Ovary (tissue), 9 donors: Measurements from ENCODE around the gene MAMDC4. TPM values are rescaled to one million over a fixed set of nuclear protein-coding genes. Genes with fewer than 3 reads are reported as not detected.

Experiments
- DNase-seq, 5 donors: peaks; one replicate each; pipeline ENCODE4 v3.0.0-alpha.2; 2019 to 2020
- H3K27ac ChIP-seq, 2 donors: fragments of 200-600 bp; one replicate each; pipeline versions ENCODE4 v1.5.1 to v1.8.0; 2019 to 2022
- H3K27me3 ChIP-seq: fragments of 200-600 bp; one replicate; pipeline ENCODE4 v1.8.0; 2022
- H3K36me3 ChIP-seq: fragments of 200-600 bp; sonication (generic); one replicate; pipeline ENCODE4 v1.5.1; 2019
- H3K4me1 ChIP-seq: one replicate; pipeline ENCODE4 v1.8.1; 2013; ENCODE audit warnings: mild to moderate bottlenecking, moderate library complexity; ENCODE audit not compliant: insufficient read depth
- H3K4me3 ChIP-seq: fragments of 200-600 bp; sonication (generic); one replicate; pipeline ENCODE4 v1.5.1; 2017
- H3K9me3 ChIP-seq, 2 donors: fragments of 200-600 bp in 1 of 2; sonication (generic) in 1 of 2; one replicate each; pipeline versions ENCODE4 v1.5.1 to v1.8.1; 2013 to 2019; ENCODE audit warnings: mild to moderate bottlenecking in 1 of 2, moderate library complexity in 1 of 2
- CTCF ChIP-seq, 3 donors: fragments of 450-650 bp in 2 of 3; fragments of 200-600 bp in 1 of 3; IDR thresholded peaks; one replicate each; pipeline versions ENCODE4 v1.5.1 to v1.8.0; 2016 to 2022; ENCODE audit warnings: antibody characterized with exemption in 3 of 3, mild to moderate bottlenecking in 1 of 3
- EP300 ChIP-seq: sonication (generic); formaldehyde crosslinking; IDR thresholded peaks from one replicate; pipeline ENCODE4 v1.6.1; 2017; ENCODE audit warnings: antibody characterized with exemption
- POLR2A ChIP-seq: fragments of 450-650 bp; IDR thresholded peaks from one replicate; pipeline ENCODE4 v1.6.1; 2017; ENCODE audit warnings: antibody characterized with exemption, mild to moderate bottlenecking, moderate library complexity
- WGBS, 3 donors: extraction: QIAGEN DNeasy Blood & Tissue Kit in 1 of 3; methylation state at CpG; one replicate each; pipeline versions ENCODE4 v1.1.5 to v1.1.7; 2013 to 2017; 5-methylcytosine and 5-hydroxymethylcytosine counted together
- intact Hi-C, 4 donors: fragments of 100-400 bp; cut with DNase I; formaldehyde crosslinking; loops; one replicate each; pipeline versions ENCODE4 v1.11.0 to v1.15.1; 2022 to 2023
- polyA plus RNA-seq, 2 donors: library from polyadenylated mRNA; stranded (reverse); fragments of 200-250 nt in 1 of 2; fragments of 350-450 nt in 1 of 2; fragmentation: Illumina TruSeq in 1 of 2; extraction: RNeasy Lipid Tissue Mini Kit (QIAGEN cat#74804) in 1 of 2; gene quantifications; one replicate each; pipeline ENCODE4 v1.2.3, GENCODE V29; 2013 to 2014
- total RNA-seq, 7 donors: library from RNA; depleted of rRNA in 2 of 7; stranded (reverse); fragments of >200 nt in 2 of 7; fragmentation: NEBNext Ultra II Directional in 3 of 7; extraction: Animal tissue kit (Norgen Biotek cat#: 25700) in 3 of 7; gene quantifications; one replicate each; pipeline versions ENCODE4 v1.1.0 to v1.2.4, GENCODE V29; 2016 to 2023
- donor health status: DM: no; HTN: no; CAD: no; lungs with moderate emphysema.
- donor health status: DM: no; HTN: no; CAD: no.
- donor health status: Bipolar disorder and iron deficiency.
- donor health status: DM: yes; HTN: yes; CAD: no.
- donor health status: DM: no; HTN: no; CAD: no.
- donor health status: DM: yes; HTN: yes; CAD: no.

Gene MAMDC4
- total and polyA plus RNA-seq, 9 donors: 0.15 to 31.4 (median 2.5) TPM

- Histone ChIP-seq H3K9me3 (no peaks in the 10 kb centered on the region), H3K4me3 (no peak overlapping the region), H3K27ac (no peak overlapping the region), H3K27me3 (no peaks in the 10 kb centered on the region), H3K36me3 (no peaks in the 10 kb centered on the region), H3K4me1 (peaks cover 4% of the 10 kb centered on the region)
- no peak for DNase-seq
- intact Hi-C loops: no loop called here
- TF ChIP-seq POLR2A (no peak), CTCF (IDR thresholded peaks at IDR 0.05) (no peak), EP300 (no peak)
- WGBS, 3 donors: 41 to 63% (median 63%) methylated on average over 20 of the region's 20 CpGs
These were observed 49.5 kb downstream of the MAMDC4 start for GRCh38 chr9:136901516-136902258.

GRCh38 chr9:136902259-136902821, 50.2 kb downstream of the MAMDC4 start:
- 64 to 68% (median 66%) methylated on average over 15 of the region's 15 CpGs for WGBS, 3 donors
- Histone ChIP-seq H3K27me3 (no peaks in the 10 kb centered on the region), H3K4me1 (peaks cover 4% of the 10 kb centered on the region), H3K9me3 (no peaks in the 10 kb centered on the region), H3K36me3 (no peaks in the 10 kb centered on the region), H3K27ac (no peak overlapping the region), H3K4me3 (no peak overlapping the region)
- no peak for DNase-seq
- intact Hi-C loops: no loop called here
- TF ChIP-seq CTCF (IDR thresholded peaks at IDR 0.05) (no peak), POLR2A (no peak), EP300 (no peak)

GRCh38 chr9:136903041-136903554, 51.0 kb downstream of the MAMDC4 start:
- intact Hi-C loops: no loop called here
- Histone ChIP-seq H3K9me3 (no peaks in the 10 kb centered on the region), H3K4me3 (no peak overlapping the region), H3K27me3 (no peaks in the 10 kb centered on the region), H3K36me3 (no peaks in the 10 kb centered on the region), H3K4me1 (peaks cover 4% of the 10 kb centered on the region), H3K27ac (no peak overlapping the region)
- no peak for DNase-seq
- TF ChIP-seq POLR2A (no peak), CTCF (IDR thresholded peaks at IDR 0.05) (no peak), EP300 (no peak)
- 74 to 81% (median 77%) methylated on average over 12 of the region's 12 CpGs for WGBS, 3 donors

DNA sequence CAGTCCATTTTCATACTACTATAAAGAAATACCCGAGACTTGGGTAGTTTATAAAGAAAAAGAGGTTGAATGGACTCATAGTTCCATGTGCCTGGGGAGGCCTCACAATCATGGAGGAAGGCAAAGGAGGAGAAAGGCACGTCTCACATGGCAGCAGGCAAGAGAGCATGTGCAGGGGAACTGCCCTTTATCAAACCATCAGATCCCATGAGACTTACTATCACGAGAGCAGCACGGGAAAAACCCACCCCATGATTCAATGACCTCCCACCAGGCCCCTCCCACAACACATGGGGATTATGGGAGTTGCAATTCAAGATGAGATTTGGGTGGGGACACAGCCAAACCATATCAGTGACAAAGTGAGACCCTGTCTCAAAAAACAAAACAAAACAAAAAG, 54.1 kb downstream of the MAMDC4 start:
- H3K27ac ChIP-seq: no peak overlapping the region
- no peak for TF ChIP-seq CTCF (IDR thresholded peaks at IDR 0.05)
- TF ChIP-seq EP300: no peak
- TF ChIP-seq POLR2A: no peak
- no peaks in the 10 kb centered on the region for H3K27me3 ChIP-seq
- no peaks in the 10 kb centered on the region for H3K36me3 ChIP-seq
- 62 to 70% (median 69%) methylated on average over 4 of the region's 4 CpGs for WGBS, 3 donors
- peaks cover 4% of the 10 kb centered on the region for H3K4me1 ChIP-seq
- intact Hi-C loops: no loop called here
- H3K4me3 ChIP-seq: no peak overlapping the region
- DNase-seq: no peak
- H3K9me3 ChIP-seq: no peaks in the 10 kb centered on the region
